SK-N-SH (cell line): Measurements from ENCODE around the gene HES6. TPM values are rescaled to one million over a fixed set of nuclear protein-coding genes. Genes with fewer than 3 reads are reported as not detected.

Experiments
- CTCF ChIA-PET: fragments of 300-600, 350-600 bp; formaldehyde crosslinking; extraction: SDS; loops from one replicate; lab custom pipeline; 2021; lab: Yijun Ruan, JAX
- POLR2A ChIA-PET: fragments of 350-600 bp; sonication (Branson Sonifier 250); formaldehyde crosslinking; extraction: SDS; loops from one replicate; lab custom pipeline; 2020; ENCODE audit warnings: antibody characterized with exemption, inconsistent platforms; lab: Yijun Ruan, JAX
- DNase-seq: peaks from one replicate; pipeline ENCODE4 v3.0.0; 2012
- H2AFZ ChIP-seq: fragments of 200-600 bp; sonication (generic); 2 replicates; pipeline ENCODE4 v1.8.1; 2016; ENCODE audit warnings: antibody characterized with exemption, mild to moderate bottlenecking, low read depth
- H3F3A ChIP-seq: fragments of 200-600 bp; sonication (generic); replicated peaks from 2 replicates; pipeline ENCODE3; 2016; ENCODE audit warnings: antibody characterized with exemption, mild to moderate bottlenecking; ENCODE audit not compliant: insufficient read depth
- H3K27ac ChIP-seq, 2 experiments: fragments of 200-500 bp in 1 of 2; fragments of 200-600 bp in 1 of 2; sonication (Bioruptor generic) in 1 of 2; sonication (generic), shearing (Covaris generic) in 1 of 2; 2 replicates each; pipeline versions ENCODE4 v1.5.1 to v1.6.1; 2014 to 2016; ENCODE audit warnings: low read depth in 2 of 2, inconsistent platforms in 1 of 2, low read length in 1 of 2, mild to moderate bottlenecking in 1 of 2, mixed read lengths in 1 of 2
- H3K27me3 ChIP-seq: fragments of 200-600 bp; sonication (generic), shearing (Covaris generic); 2 replicates; pipeline ENCODE4 v1.6.1; 2016; ENCODE audit warnings: mixed run types; ENCODE audit not compliant: insufficient read depth
- H3K36me3 ChIP-seq, 2 experiments: fragments of 200-500 bp in 1 of 2; fragments of 200-600 bp in 1 of 2; sonication (Bioruptor generic) in 1 of 2; sonication (generic) in 1 of 2; replicated peaks in 1 of 2; 2 replicates each; pipeline versions ENCODE3 to v1.5.1; 2014 to 2016; ENCODE audit warnings: low read length in 1 of 2, mild to moderate bottlenecking in 1 of 2; ENCODE audit not compliant: insufficient read depth in 2 of 2, control insufficient read depth in 1 of 2
- H3K4me1 ChIP-seq, 2 experiments: fragments of 200-500 bp in 1 of 2; fragments of 200-600 bp in 1 of 2; sonication (Bioruptor generic) in 1 of 2; sonication (generic), shearing (Covaris generic) in 1 of 2; 2 replicates each; pipeline versions ENCODE4 v1.5.1 to v1.6.1; 2014 to 2016; ENCODE audit warnings: low read depth in 1 of 2, low read length in 1 of 2, mixed run types in 1 of 2; ENCODE audit not compliant: insufficient read depth in 2 of 2, control insufficient read depth in 1 of 2
- H3K4me2 ChIP-seq: fragments of 200-600 bp; sonication (generic), shearing (Covaris generic); 2 replicates; pipeline ENCODE4 v1.6.1; 2017; ENCODE audit warnings: mixed run types
- H3K4me3 ChIP-seq, 2 experiments: fragments of 200-500 bp in 1 of 2; fragments of 200-600 bp in 1 of 2; sonication (Bioruptor generic) in 1 of 2; sonication (generic), shearing (Covaris generic) in 1 of 2; 2 replicates each; pipeline versions ENCODE4 v1.5.1 to v1.8.1; 2014 to 2016; ENCODE audit warnings: low read depth in 2 of 2, inconsistent platforms in 1 of 2, low read length in 1 of 2, mild to moderate bottlenecking in 1 of 2, mixed read lengths in 1 of 2, moderate library complexity in 1 of 2
- H3K79me2 ChIP-seq: fragments of 200-600 bp; sonication (generic); 2 replicates; pipeline ENCODE4 v1.8.1; 2017; ENCODE audit warnings: mild to moderate bottlenecking; ENCODE audit not compliant: insufficient read depth
- H3K9ac ChIP-seq: fragments of 200-600 bp; sonication (generic); 2 replicates; pipeline ENCODE4 v1.6.1; 2017; ENCODE audit warnings: mixed run types
- H3K9me2 ChIP-seq: fragments of 200-600 bp; sonication (generic); 2 replicates; pipeline ENCODE4 v1.6.1; 2017; ENCODE audit warnings: mixed run types
- H3K9me3 ChIP-seq: fragments of 200-600 bp; sonication (generic); 2 replicates; pipeline ENCODE4 v1.6.1; 2017; ENCODE audit warnings: mixed run types, mild to moderate bottlenecking, moderate library complexity
- H4K20me1 ChIP-seq: fragments of 200-600 bp; sonication (generic); 2 replicates; pipeline ENCODE4 v1.6.1; 2017; ENCODE audit warnings: mild to moderate bottlenecking, mixed run types; ENCODE audit not compliant: insufficient read depth
- CTCF ChIP-seq: fragments of 200-600 bp; sonication (generic); IDR thresholded peaks from 2 replicates; pipeline ENCODE4 v1.6.1; 2017; ENCODE audit warnings: antibody characterized with exemption, mild to moderate bottlenecking, moderate library complexity
- EP300 ChIP-seq, 2 experiments: IDR thresholded peaks; 2 replicates each; pipeline versions ENCODE4 v1.4.0 to v1.6.1; 2012; ENCODE audit warnings: borderline replicate concordance in 1 of 2, low read depth in 1 of 2, low read length in 1 of 2
- FOSL2 ChIP-seq: IDR thresholded peaks from 2 replicates; pipeline ENCODE4 v1.4.0; 2012; ENCODE audit warnings: low read depth, mild to moderate bottlenecking, moderate library complexity, borderline replicate concordance
- FOXM1 ChIP-seq: IDR thresholded peaks from 2 replicates; pipeline ENCODE4 v1.4.0; 2012; ENCODE audit warnings: low read depth, mild to moderate bottlenecking
- GABPA ChIP-seq: IDR thresholded peaks from 2 replicates; pipeline ENCODE4 v1.4.0; 2012; ENCODE audit warnings: low read depth, mild to moderate bottlenecking
- GATA2 ChIP-seq: sonication (generic); formaldehyde crosslinking; IDR thresholded peaks from 2 replicates; pipeline ENCODE4 v1.5.0; 2020; ENCODE audit warnings: mild to moderate bottlenecking, missing genetic modification reagents
- MXI1 ChIP-seq: IDR thresholded peaks from 2 replicates; pipeline ENCODE4 v1.6.1; 2012; ENCODE audit warnings: mild to moderate bottlenecking, low read depth, low read length, improper control_type of control experiment
- NFIC ChIP-seq: IDR thresholded peaks from 2 replicates; pipeline ENCODE4 v1.4.0; 2012; ENCODE audit warnings: borderline replicate concordance
- PBX3 ChIP-seq: IDR thresholded peaks from 2 replicates; pipeline ENCODE4; 2012
- POLR2AphosphoS5 ChIP-seq: IDR thresholded peaks from 2 replicates; pipeline ENCODE4 v1.6.1; 2012; ENCODE audit warnings: low read depth, low read length
- RFX5 ChIP-seq: IDR thresholded peaks from 2 replicates; pipeline ENCODE4 v1.6.1; 2012; ENCODE audit warnings: mild to moderate bottlenecking, improper control_type of control experiment, low read length
- TAF1 ChIP-seq: IDR thresholded peaks from 2 replicates; pipeline ENCODE4 v1.6.1; 2012; ENCODE audit warnings: low read depth, mild to moderate bottlenecking, low read length, moderate library complexity, borderline replicate concordance
- TCF12 ChIP-seq: IDR thresholded peaks from 2 replicates; pipeline ENCODE4 v1.4.0; 2012
- TEAD4 ChIP-seq: IDR thresholded peaks from 2 replicates; pipeline ENCODE4 v1.4.0; 2012; ENCODE audit warnings: mild to moderate bottlenecking, borderline replicate concordance; ENCODE audit not compliant: insufficient read depth
- WGBS: methylation state at CpG from one replicate; pipeline ENCODE4 v1.1.6; 2017; ENCODE audit warnings: low lambda C conversion rate; 5-methylcytosine and 5-hydroxymethylcytosine counted together
- polyA plus RNA-seq, 3 experiments: library from polyadenylated mRNA; depleted of rRNA; stranded (reverse); fragments of >200 nt; gene quantifications; 2 replicates each; pipeline ENCODE4 v1.2.3, GENCODE V29; 2012
- TF ChIP-seq, protein P1 (sequence below): fragments of 150-350 bp; IDR thresholded peaks from 2 replicates; pipeline ENCODE4 v1.6.1; 2017; ENCODE audit warnings: antibody characterized with exemption, low read length, low read depth, borderline replicate concordance
- TF ChIP-seq, protein P2 (sequence below): IDR thresholded peaks from 2 replicates; pipeline ENCODE4 v1.6.1; 2012; ENCODE audit warnings: mild to moderate bottlenecking, low read depth, low read length, moderate library complexity

The HES6 gene
- polyA plus RNA-seq, 1 of the 3 experiments (the other 2 are of a cell fraction), result 3.6 TPM

DNA sequence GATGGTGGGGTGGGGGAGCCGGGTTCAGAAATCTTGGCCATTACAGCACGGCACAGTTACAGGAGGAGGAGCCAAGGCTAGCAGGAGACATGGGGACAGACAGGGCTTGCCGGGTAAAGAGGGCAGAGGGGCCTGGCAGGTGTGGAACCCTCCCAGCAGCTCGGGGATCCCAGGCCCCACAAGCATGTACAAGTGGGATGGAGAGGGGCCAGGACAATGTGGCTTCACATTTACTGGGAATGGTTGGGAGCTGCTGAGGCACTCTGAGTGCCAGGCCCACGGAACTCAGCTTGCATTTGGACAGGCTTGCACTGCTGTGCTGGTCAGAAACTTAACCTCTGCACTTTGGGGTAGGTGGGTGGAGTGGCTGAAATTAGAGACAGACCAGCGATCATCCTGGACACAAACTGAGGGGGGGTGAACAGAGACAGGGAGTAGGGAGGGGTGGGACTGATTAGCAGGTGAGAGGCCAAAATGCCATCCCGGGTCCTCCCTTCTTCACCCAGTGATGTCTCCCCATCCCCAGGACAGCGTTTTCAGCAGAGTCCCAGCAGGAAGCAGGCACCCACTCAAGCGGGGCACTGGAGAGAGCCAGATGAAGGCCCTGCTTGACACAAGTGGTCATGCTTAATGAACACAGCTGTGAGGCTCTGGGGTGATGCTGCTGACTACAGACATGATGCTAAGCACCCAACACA is 38.9 kb upstream of the HES6 start:
- H3F3A ChIP-seq, result no peaks in the 10 kb centered on the region
- no peaks in the 10 kb centered on the region for H3K9me3 ChIP-seq
- DNase-seq, result no peak
- H2AFZ ChIP-seq, result no peak overlapping the region
- no peaks in the 10 kb centered on the region for H3K9me2 ChIP-seq
- no peak overlapping the region for H3K27ac ChIP-seq
- no peak overlapping the region for H3K9ac ChIP-seq
- TF ChIP-seq GABPA (no peak), PBX3 (no peak), NFIC (no peak), GATA2 (no peak), TEAD4 (no peak), MXI1 (no peak)
- TF ChIP-seq, protein P1, sequence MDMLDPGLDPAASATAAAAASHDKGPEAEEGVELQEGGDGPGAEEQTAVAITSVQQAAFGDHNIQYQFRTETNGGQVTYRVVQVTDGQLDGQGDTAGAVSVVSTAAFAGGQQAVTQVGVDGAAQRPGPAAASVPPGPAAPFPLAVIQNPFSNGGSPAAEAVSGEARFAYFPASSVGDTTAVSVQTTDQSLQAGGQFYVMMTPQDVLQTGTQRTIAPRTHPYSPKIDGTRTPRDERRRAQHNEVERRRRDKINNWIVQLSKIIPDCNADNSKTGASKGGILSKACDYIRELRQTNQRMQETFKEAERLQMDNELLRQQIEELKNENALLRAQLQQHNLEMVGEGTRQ, result no peak
- TF ChIP-seq, all 33 proteins: peak for 0
- Histone ChIP-seq H3K4me2 (no peak overlapping the region), H3K36me3 (no peaks in the 10 kb centered on the region), H3K4me3 (no peak overlapping the region), H3K4me1 (no peaks in the 10 kb centered on the region), H3K27me3 (no peaks in the 10 kb centered on the region), H4K20me1 (no peaks in the 10 kb centered on the region), H3K79me2 (peaks cover 3% of the 10 kb centered on the region; the same call in 1 of the 2 replicates)
- ChIA-PET POLR2A (no interaction called here), CTCF (interaction anchor here (1.8 to 2.6 kb wide), 3 partner anchors 10 to 40 kb away, joined by 4 to 18 read pairs (median 11); partner anchors contain the start of gene PER2)
- WGBS, result 90% methylated on average over 5 of the region's 9 CpGs

DNA sequence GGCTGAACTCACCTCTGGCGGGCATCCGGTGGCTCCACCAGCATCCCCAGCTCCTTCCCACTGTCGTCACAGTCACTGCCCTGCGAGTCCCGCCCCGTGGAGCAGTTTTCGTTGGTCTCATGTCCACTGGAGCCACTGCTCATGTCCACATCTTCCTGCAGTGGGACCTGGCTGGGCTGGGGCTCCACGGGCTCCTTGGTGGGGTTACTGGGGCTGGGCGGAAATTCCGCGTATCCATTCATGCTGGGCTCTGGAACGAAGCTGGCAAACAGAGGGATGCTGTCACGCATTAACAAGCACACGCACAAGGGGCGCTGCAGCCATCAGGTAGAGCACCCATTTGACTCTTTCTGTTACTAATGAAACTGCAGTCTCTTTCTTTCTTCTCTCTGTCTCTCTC is 37.9 kb upstream of the HES6 start:
- Histone ChIP-seq H3K36me3 (peaks cover 0 to 2% of the 10 kb centered on the region in 2 experiments), H3K4me2 (no peak overlapping the region), H4K20me1 (no peaks in the 10 kb centered on the region), H3F3A (no peaks in the 10 kb centered on the region), H3K27me3 (no peaks in the 10 kb centered on the region), H3K4me1 (no peaks in the 10 kb centered on the region), H3K9me2 (no peaks in the 10 kb centered on the region), H3K27ac (no peak overlapping the region), H2AFZ (no peak overlapping the region), H3K4me3 (no peak overlapping the region), H3K9ac (no peak overlapping the region), H3K79me2 (0 out of 2 replicates have a peak, but pooled peaks cover 3% of the 10 kb centered on the region), H3K9me3 (no peaks in the 10 kb centered on the region)
- TF ChIP-seq, protein P2, sequence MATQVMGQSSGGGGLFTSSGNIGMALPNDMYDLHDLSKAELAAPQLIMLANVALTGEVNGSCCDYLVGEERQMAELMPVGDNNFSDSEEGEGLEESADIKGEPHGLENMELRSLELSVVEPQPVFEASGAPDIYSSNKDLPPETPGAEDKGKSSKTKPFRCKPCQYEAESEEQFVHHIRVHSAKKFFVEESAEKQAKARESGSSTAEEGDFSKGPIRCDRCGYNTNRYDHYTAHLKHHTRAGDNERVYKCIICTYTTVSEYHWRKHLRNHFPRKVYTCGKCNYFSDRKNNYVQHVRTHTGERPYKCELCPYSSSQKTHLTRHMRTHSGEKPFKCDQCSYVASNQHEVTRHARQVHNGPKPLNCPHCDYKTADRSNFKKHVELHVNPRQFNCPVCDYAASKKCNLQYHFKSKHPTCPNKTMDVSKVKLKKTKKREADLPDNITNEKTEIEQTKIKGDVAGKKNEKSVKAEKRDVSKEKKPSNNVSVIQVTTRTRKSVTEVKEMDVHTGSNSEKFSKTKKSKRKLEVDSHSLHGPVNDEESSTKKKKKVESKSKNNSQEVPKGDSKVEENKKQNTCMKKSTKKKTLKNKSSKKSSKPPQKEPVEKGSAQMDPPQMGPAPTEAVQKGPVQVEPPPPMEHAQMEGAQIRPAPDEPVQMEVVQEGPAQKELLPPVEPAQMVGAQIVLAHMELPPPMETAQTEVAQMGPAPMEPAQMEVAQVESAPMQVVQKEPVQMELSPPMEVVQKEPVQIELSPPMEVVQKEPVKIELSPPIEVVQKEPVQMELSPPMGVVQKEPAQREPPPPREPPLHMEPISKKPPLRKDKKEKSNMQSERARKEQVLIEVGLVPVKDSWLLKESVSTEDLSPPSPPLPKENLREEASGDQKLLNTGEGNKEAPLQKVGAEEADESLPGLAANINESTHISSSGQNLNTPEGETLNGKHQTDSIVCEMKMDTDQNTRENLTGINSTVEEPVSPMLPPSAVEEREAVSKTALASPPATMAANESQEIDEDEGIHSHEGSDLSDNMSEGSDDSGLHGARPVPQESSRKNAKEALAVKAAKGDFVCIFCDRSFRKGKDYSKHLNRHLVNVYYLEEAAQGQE, result no peak
- TF ChIP-seq CTCF, result no peak; the same call in 1 of the 2 replicates
- no peak for TF ChIP-seq EP300 (IDR thresholded peaks at IDR 0.05; ENCODE audit: borderline replicate concordance in 1 of 2, low read depth in 1 of 2, low read length in 1 of 2)
- TF ChIP-seq RFX5, result no peak
- TF ChIP-seq FOSL2, result no peak
- TF ChIP-seq TCF12, result no peak
- no peak for TF ChIP-seq TAF1
- TF ChIP-seq PBX3, result no peak
- no peak for TF ChIP-seq FOXM1
- no peak for TF ChIP-seq POLR2AphosphoS5
- ChIA-PET POLR2A (no interaction called here), CTCF (interaction anchor here (1.6 to 6.6 kb wide), 4 partner anchors 9 to 39 kb away, joined by 3 to 72 read pairs (median 11); partner anchors contain the start of gene PER2)
- WGBS, result 94% methylated on average over 14 of the region's 15 CpGs
- no peak for DNase-seq
